Measurements from ENCODE around the gene BHLHA15.

Gene BHLHA15

DNA sequence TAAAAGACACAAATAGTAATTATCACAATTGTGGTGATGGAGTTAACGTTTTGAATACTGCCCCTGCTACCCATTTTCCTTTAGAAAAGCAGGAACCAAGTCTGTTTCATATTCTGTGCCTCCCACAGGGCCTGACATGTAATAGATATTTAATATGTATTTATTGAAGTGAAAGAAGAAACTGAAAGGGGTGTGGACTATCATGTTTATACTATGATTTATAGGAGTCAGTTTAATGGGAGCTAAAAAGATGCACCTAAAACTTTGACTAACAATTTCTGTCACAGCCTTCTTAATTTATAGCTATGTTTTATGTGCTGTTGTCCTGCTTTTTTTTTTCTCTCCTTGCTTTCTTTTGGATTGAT lies 24.1 kb upstream of the BHLHA15 start:
- no peak for DNase-seq (ENCODE audit: low read depth in 2 of 2)

DNA sequence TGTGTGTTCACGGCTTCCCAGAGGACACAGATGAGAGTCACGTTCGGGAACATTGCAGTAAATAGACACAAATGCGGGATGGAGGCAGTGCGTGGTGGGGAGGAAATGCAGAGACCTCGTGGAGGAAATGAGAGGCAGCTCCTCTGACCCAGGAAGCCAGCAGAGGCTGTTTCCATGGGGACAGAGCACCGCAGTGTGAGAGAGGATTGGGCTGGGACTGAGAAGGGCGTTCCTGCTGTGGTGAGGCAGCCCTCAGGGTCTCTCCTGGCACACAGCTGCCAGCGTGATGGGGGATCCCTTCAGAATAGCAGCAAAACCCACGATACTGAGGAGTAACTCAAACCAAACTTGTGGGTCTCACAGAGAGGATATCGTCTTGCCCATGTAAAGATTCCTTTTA lies 21.7 kb upstream of the BHLHA15 start:
- no peak for DNase-seq (ENCODE audit: low read depth in 2 of 2)

DNA sequence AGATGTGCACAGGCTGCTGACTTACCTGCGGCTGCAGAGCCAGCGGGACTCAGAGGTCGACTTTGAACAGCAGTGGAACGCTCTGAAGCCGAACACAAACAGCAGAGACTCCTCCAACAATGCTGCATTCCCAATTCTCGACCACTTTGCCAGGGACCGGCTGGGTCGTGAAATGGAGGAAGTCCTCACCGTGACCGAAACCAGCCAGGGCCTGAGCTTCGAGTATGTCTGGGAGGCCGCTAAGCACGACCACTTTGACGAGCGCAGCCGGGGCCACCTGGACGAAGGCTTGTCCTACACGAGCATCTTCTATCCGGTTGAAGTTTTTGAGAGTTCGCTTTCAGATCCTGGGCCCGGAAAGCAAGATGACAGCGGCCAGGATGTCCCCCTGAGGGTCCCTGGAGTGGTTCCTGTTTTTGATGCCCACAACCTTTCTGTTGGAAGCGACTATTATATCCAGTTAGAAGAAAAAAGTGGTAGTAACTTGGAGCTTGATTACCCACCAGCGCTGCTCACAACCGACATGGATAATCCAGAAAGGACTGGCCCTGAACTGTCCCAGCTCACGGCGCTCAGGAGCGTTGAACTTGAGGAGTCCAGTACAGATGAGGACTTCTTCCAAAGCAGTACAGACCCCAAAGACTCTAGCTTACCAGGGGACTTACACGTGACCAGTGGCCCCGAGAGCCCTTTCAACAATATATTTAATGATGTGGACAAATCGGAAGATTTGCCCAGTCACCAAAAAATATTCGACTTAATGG lies 19.4 kb upstream of the BHLHA15 start:
- DNase-seq (ENCODE audit: low read depth in 2 of 2) = no peak

DNA sequence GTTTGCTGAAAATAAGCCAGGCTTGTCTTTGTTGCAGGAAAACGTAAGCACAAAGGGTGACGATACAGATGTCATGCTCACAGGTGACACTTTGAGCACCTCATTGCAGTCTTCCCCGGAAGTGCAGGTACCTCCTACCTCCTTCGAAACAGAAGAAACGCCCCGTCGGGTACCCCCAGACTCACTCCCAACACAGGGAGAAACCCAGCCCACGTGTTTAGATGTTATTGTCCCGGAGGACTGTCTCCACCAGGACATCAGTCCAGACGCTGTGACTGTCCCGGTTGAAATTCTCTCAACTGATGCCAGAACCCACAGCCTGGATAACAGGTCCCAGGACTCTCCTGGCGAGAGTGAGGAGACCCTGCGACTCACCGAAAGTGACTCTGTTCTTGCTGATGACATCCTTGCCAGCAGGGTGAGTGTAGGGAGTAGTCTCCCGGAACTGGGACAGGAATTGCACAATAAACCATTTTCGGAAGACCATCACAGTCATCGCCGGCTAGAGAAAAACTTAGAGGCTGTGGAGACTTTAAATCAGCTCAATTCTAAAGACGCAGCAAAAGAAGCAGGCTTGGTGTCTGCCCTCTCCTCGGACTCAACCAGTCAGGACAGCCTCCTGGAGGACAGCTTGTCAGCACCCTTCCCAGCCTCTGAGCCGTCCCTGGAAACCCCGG lies 18.3 kb upstream of the BHLHA15 start:
- no peak for DNase-seq (ENCODE audit: low read depth in 2 of 2)

DNA sequence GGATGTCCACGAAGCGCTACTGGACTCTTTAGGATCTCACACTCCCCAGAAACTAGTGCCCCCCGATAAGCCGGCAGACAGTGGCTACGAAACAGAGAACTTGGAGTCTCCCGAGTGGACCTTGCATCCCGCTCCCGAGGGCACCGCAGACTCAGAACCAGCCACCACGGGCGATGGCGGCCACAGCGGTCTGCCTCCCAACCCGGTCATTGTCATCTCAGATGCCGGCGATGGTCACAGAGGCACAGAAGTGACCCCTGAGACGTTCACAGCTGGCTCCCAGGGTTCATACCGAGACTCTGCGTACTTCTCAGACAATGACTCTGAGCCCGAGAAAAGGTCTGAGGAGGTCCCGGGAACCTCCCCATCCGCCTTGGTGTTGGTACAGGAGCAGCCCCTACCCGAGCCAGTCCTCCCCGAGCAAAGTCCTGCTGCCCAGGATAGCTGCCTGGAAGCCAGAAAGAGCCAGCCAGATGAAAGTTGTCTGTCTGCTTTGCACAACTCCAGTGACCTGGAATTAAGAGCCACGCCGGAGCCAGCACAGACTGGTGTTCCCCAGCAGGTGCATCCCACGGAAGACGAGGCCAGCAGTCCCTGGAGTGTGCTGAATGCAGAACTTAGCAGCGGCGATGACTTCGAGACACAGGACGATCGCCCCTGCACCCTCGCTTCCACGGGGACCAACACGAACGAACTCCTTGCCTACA lies 17.6 kb upstream of the BHLHA15 start:
- DNase-seq (ENCODE audit: low read depth in 2 of 2) = no peak

DNA sequence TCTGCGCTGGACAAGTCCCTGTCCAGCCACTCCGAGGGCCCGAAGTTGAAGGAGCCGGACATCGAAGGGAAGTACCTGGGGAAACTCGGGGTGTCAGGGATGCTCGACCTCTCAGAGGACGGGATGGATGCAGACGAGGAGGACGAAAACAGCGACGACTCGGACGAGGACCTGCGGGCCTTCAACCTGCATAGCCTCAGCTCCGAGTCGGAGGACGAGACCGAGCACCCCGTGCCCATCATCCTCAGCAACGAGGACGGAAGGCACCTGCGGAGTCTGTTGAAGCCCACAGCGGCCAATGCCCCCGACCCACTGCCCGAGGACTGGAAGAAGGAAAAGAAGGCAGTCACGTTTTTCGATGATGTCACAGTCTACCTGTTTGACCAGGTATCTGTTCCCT lies 17.1 kb upstream of the BHLHA15 start:
- DNase-seq (ENCODE audit: low read depth in 2 of 2) = no peak

DNA sequence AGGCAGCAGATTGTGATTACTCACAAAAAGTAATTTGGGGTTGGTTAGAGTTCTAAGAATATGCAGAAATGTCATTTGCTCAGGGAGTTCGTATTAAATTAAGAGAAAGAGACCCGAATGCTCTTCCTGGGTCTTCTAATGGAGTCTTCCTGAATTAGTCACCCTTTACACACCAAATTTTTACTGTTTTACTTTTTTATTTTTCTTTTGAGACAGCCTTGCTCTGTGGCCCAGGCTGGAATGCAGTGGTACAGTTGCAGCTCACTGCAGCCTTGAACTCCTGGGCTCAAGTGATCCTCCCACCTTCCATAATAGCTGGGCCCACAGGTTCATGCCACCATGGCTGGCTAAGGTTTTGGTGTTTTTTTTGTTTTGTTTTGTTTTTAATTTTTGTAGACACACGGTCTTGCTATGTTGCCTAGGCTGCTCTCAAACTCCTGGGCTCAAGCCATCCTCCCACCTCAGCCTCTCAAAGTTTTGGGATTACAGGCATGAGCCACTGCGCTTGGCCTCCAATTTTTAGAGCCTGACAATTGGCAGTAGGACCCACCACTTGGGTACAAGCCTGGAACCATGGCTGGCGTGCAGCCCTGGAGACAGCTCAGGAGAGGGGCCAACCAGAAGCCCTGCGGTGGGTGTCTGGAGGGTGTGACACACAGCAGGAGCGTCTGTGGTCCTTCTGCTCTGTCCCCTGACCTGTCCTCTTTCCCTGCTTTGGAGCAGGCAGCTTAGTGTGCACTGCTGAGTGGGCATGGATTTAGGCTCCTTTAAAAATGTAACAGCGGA lies 16.4 kb upstream of the BHLHA15 start:
- DNase-seq (ENCODE audit: low read depth in 2 of 2) = no peak

DNA sequence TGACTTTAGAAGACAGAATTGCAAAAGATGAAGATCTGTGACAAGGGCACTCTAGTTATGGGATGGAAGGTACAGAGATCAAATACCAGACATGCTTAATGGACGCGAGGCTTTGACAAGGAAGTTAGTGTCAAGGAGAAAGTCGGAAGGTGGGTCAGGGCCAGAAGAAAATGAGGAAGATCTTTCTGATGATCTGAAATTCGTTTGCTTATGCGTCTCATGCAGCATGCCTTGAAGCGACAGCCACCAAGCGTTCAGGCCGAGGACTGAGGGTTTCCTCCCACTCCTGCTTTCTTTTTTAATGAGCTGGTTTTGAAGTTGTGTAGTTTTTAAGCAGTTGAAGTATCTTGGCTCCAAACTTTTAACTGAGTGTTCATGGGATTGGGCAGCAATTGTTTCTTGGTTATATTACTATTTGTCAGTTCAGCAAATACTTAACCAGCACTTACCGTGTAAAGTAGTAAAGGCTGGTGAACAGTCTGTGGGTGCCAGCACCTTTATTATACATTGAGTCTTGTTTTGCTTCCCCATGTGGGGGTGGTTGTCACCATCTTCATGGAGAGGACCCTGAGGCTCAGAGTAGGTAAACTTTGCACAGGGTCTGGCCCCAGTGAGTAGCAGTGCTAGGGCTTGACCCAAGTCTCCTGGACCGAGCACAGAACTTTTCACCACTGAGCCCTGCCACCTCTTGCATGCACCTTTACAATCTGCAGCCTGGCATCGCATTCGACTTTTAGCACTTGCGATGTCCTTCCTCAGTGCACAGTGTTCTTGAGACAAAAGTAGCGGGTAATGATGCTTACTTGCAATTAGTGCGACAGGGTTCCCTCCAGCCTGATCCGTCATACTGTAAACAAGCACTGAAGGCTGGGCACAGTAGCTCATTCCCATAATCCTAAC lies 14.3 kb upstream of the BHLHA15 start:
- no peak for DNase-seq (ENCODE audit: low read depth in 2 of 2)

DNA sequence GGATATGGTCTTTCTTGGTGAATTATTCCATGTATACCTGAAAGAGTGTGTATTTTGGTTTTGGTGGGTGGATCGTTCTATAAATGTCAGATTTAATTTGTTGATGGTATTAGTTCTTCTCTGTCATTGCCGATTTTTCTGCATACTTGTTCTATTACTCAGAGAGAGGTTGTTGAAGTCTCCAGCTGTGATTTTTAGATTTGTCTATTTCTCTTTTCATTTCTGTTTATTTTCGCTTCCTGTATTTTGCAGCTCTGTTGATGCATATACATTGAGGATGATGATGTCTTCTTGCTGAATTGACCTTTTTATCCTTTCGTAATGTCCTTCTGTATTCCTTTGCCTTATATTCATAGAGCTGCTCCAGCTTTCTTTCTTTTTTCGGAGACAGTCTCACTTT lies 12.1 kb upstream of the BHLHA15 start:
- no peak for DNase-seq (ENCODE audit: low read depth in 2 of 2)

DNA sequence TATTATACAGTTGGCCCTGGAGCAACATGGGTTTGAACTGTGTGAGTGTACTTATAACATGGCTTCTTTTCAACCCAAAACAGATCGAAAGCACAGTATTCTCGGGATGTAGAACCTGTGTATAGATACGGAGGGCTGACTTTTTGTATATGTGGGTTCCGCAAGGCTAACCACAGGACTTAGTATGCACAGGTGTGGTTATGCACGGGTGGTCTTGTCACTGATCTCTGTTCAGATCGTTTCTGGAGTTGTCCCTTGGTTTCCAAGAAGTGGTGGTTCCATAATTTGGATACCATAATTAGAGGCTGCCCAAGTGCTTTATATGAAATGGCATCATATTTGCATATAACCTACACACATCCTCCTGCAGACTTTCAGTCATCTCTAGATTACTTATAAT lies 10.9 kb upstream of the BHLHA15 start:
- DNase-seq (ENCODE audit: low read depth in 2 of 2) = no peak

DNA sequence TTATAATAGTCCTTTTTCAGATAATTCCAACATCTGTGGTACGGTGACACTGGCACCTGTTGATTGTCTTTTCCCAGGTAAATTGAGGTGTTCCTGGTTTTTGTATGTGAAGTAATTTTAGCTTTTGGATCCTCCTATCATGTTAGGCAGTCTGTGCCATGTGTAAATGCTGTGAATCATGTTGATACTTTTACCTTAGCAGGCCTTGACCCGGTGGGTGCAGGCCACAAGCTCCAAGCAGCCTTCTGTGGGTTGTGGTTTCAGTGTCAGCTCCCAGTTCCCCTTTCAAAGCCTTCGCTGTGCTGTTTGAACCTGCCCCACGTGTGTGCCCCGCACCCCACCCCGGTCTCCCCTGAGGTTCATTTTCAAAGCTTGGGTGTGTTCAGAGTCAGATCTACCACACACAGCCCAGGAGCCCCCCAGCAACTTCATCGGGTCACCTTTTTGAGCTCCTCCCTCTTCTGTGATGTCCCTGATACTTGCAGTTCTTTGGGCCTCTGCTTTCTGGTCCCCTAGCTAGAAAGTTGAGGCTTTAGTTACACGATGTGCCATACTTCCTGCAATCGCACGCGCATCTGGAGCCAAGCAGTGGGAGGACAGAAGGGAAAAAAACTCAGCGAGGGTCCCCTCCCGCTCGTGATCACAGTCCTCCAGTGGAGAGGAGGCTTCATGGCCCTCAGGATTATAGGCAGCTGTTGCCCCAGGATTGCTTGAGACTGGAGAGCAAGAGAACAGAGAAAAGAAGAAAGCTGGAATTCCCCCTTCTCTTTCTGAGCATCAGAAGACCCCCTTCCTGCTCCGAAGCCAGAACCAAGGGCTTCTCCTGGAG lies 8.7 kb upstream of the BHLHA15 start:
- DNase-seq (ENCODE audit: low read depth in 2 of 2) = peak; percentile 6 to 18

DNA sequence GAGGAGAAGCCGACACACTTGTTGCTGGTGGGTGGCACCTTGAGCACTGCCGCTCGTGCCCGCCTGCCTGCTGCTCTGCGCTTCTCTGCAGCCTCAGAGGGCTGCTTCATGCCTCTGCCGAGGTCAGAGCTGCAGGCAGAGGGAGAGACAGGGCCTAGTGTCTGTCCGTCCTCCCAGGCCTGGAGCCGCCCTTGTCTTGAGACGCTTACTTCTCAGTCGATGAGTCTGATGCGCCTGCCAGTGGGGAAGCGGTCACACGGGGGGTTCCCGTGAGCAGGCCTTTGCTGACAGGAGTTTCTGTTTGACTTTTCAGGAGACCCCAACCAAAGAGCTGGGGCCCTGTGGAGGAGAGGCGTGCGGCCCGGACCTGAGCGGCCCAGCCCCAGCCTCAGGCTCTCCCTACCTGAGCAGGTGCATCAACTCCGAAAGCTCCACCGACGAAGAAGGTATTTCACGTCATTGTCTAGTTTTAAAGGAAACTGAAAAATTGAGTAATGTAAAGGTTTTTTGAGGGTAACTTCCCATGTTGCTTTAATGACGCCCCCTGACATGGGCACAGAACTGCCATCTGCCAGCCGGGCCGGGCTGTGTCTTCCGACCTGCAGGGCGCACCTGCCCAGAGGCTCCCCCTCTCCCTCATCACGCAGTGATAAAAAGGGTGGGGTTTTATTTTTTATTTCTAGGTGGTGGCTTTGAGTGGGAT lies 7.8 kb upstream of the BHLHA15 start:
- DNase-seq (ENCODE audit: low read depth in 2 of 2) = no peak

DNA sequence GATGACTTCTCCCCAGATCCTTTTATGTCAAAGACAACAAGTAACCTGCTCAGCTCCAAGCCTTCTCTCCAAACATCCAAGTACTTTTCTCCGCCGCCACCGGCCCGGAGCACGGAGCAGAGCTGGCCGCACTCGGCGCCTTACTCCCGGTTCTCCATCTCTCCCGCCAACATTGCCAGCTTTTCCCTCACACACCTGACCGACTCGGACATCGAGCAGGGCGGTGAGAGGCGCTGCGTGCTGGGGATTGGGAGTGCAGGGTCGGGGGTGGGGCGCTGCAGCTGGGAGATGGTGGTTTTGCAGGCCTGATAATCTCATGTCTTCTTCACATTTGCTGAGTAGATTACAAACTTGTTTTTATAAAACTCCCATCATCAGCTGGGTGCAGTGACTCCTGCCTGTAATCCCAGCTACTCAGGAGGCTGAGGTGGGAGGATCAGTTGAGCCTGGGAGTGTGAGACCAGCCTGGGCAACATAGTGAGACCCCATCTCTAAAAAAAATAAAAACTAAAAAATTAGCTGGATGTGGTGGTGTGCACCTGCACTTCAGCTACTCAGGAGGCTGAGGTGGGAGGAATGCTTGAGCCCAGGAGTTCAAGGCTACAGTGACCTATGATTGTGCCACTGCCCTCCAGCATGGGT lies 7.2 kb upstream of the BHLHA15 start:
- no peak for DNase-seq (ENCODE audit: low read depth in 2 of 2)

DNA sequence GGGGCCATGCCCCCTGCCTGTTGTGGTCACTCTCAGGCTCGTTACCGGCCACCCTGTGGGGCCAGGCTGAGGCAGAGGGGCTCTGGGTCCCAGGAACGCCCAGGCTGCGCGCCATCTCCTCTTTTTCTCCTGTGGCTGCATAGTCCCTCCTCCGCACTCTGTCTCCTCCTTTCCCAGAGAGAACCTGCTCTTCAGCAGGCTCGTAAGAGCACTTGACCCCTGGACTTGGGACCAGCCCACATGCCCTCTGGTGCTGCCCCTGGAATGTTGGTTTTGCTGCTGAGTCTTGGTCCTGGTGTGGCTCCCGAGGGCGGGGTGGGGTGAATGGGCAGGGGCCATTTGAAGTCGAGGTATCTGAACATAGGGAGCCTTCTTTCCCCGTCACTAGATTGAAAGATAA lies 6.6 kb upstream of the BHLHA15 start:
- DNase-seq (ENCODE audit: low read depth in 2 of 2) = no peak

DNA sequence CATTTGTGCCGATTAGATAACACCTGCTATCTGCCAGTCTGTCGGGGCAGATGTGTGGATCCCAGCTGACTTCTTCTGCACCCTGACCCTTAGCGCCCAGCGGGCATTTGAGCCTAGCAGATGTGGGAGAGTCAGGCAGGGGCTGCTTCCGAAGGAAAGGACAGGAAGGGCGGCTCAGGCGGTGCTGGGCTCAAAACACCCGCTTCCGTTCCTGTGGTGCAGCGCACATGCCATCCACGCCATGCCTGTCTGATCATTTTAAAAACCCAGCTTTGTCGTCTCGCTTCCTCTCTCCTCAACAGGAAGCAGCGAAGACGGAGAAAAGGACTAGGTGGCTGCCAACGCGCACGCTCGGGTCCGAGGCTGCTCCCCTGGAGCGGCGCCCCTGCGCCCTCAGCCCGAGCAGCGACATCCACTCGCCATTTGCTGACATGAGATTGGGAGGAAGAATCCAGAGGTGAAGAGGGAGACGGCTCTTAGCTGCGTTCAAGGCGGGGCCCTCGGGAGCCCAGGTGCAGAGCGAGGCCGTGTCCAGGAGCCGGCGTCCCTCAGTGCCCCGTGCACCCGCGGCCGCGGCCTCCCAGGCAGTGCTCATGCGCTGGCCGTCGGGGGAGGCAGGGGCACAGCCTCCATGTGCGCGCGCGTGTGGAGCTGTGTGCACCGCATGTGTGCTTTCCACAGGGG lies 5.9 kb upstream of the BHLHA15 start:
- no peak for DNase-seq (ENCODE audit: low read depth in 2 of 2)

DNA sequence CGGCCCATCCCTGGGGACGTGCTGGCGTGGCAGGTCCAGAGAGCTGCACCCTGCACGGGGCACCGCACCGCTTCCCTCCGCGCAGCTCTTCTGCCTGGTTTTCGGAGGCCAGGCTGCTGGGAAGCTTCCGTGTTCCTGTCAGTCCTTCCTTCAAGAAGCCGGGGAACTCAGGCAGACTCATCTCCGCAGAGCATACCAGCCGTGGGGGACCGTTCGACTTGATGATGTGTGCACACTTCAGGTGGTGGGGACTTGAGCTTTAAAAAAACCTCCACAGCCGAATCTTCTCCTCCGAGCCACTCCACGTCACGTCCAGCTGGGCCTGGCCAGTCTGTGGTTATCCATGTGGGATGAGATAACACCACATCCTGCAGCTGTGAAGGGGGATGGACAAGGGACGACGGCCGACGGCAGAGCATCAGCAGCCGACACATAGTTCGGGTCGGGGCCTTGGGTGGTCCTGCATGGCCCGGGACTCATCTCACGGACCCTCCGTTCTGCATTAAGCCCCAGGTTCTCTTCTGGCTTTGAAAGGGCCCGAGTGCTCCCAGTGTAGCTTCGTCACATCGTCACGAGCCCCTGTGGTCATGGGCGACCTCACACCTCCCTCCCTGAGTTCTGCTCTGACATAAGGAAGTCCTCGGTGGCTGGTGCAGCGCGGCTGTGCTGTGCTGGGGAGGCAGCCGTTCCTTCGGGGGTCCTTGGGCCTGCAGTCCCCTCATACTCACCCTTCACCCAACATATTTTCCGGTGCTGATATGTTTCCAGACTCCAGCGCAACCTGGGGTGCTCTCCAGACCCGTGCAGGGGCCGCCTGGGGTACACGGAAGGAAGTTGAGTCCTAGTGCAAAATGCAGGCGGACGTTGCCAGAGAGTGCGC lies 4.5 kb upstream of the BHLHA15 start:
- DNase-seq (ENCODE audit: low read depth in 2 of 2) = no peak

DNA sequence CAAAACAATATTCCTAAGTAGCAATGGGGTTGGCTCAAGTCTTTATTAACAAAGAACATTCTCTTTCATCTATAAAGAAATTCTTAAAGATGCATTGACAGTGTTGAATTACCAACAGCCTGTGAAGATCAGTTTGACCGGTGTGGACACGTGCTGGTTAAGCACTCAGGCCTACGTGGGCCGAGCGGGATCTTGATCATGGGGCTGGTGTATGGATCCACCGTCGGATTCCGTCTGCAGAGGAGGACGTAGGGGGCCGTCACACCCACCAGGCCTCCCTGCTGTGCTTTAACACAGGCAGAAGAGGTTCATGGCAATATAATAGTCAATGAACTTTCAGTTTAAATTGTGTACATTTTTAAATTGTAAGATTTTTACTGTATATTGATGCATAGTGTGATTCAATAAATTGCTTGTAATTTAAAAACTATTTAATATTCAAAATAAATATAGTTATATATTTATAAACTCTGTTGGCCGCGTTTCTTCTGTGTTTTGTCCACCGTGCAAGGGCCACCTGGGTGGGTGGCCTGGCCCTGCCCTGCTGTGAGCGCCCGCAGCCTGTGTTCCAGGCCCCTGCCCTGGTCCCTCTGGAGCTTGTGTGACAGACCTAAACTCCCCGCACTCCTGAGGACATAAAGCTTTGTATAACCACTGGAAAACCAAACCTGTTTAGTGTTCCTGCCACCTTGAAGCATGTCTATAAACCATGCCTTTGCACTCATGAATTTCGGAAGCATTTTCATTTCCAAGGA lies 1.9 kb upstream of the BHLHA15 start:
- DNase-seq (ENCODE audit: low read depth in 2 of 2) = no peak
